GM12874 (cell line): ENCODE results near the gene SIGLEC8.
A peak's percentile ranks its signal among the peaks of the same experiment; 100 is the strongest.

Experiments
- TF ChIP-seq, protein P1 (sequence below): IDR thresholded peaks from 2 replicates; pipeline ENCODE4 v1.5.1; 2011; ENCODE audit warnings: low read depth, mild to moderate bottlenecking, control low read depth, low read length, moderate library complexity; ENCODE audit not compliant: insufficient read depth

SIGLEC8 gene

GRCh38 chr19:51450730-51451307, 7.4 kb downstream of the SIGLEC8 start:
- TF ChIP-seq, protein P1, sequence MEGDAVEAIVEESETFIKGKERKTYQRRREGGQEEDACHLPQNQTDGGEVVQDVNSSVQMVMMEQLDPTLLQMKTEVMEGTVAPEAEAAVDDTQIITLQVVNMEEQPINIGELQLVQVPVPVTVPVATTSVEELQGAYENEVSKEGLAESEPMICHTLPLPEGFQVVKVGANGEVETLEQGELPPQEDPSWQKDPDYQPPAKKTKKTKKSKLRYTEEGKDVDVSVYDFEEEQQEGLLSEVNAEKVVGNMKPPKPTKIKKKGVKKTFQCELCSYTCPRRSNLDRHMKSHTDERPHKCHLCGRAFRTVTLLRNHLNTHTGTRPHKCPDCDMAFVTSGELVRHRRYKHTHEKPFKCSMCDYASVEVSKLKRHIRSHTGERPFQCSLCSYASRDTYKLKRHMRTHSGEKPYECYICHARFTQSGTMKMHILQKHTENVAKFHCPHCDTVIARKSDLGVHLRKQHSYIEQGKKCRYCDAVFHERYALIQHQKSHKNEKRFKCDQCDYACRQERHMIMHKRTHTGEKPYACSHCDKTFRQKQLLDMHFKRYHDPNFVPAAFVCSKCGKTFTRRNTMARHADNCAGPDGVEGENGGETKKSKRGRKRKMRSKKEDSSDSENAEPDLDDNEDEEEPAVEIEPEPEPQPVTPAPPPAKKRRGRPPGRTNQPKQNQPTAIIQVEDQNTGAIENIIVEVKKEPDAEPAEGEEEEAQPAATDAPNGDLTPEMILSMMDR: no peak

- TF ChIP-seq, protein P1: no peak
These were observed 9.7 kb downstream of the SIGLEC8 start for GRCh38 chr19:51448411-51449016.

GRCh38 chr19:51448011-51448410, 10.2 kb downstream of the SIGLEC8 start:
- TF ChIP-seq, protein P1: no peak

DNA sequence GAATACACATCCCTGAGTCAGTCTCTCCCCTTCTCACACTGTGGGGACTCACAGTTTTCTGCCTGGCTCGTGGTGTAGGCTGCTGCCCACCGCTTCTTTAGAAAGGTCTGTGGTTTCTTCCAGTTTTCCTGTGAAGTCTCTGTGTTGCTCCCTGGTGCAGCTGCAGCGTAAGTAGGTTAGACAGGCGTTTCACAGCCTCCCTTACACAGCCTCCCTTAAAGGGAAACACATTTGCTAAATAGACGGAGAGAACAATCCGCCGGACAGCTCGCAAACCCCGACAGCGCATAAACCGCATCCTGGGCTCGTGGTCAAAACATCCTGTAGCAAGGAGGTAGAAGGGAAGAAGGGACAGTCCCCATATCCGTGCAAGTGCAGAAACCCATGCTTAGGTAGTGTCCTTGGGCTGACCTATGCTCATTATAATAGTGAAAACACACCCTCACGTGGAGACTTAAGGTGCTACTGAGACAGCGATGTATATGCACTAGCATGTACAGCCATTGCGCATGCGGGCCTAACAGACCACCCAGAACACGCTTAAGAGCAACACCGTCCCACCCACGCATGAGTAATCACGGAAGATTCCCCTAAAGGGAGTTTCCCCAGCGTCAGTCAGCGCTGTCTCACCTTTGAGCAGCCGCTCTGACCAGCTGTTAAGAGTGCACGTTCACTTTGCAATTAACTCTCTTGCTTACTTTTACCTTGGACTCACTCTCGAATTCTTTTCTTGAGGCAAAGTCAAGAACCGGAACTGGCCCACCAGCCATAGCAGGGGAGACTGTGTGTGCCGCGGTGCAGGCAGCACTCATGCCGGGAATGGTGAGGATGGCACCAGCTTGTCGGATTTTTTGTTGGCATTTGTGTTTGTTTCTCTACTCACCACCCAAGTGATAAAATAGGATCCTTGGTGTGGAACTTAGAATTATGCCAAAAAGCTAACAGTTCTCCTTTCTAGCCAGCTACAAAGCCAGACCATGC, 16.6 kb downstream of the SIGLEC8 start:
- TF ChIP-seq, protein P1: no peak

- TF ChIP-seq, protein P1: no peak
These were observed 17.3 kb downstream of the SIGLEC8 start for GRCh38 chr19:51440846-51441409.

DNA sequence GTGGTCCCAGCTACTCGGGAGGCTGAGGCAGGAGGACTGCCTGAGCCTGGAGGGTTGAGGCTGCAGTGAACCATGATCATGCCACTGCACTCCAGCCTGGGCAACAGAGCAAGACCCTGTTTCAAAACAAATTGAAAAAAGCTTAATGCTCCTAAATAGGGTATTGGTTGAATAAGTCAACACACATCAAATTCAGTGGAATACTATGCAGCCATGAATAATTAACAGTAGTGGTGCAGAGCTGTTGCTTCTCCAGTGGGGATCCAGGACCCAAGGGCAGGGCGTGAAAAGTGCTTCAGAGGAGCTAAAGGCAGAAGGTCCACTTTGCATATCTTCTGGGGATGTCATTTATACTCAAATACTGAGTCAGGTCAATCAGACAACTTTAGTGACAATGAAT, 18.2 kb downstream of the SIGLEC8 start:
- TF ChIP-seq, protein P1: no peak

- TF ChIP-seq, protein P1: peak; percentile 57
These were observed 19.2 kb downstream of the SIGLEC8 start for GRCh38 chr19:51439021-51439465.
